HEK293 (cell line): ENCODE results near the gene TUBE1.

ENCODE experiments used
- CTCF ChIA-PET: fragments of 350-600 bp; formaldehyde crosslinking; extraction: SDS; loops from one replicate; lab custom pipeline; 2021; ENCODE audit warnings: antibody characterized with exemption; lab: Yijun Ruan, JAX
- POLR2A ChIA-PET: fragments of 300-600 bp; formaldehyde crosslinking; extraction: SDS; loops from one replicate; lab custom pipeline; 2020; ENCODE audit warnings: antibody characterized with exemption, inconsistent platforms; lab: Yijun Ruan, JAX
- H3K27ac ChIP-seq: fragments of 200-500 bp; sonication (Bioruptor generic); 2 replicates; pipeline ENCODE4 v1.5.1; 2014; ENCODE audit warnings: low read depth, low read length, control low read depth, inconsistent platforms; ENCODE audit errors: extremely low read depth
- H3K36me3 ChIP-seq, 2 experiments: fragments of 200-500 bp in 1 of 2; sonication (Bioruptor generic) in 1 of 2; 1 replicate in 1 of 2; 2 replicates in 1 of 2; pipeline ENCODE4 v1.5.1; 2014 to 2017; ENCODE audit warnings: inconsistent platforms in 2 of 2, low read length in 2 of 2; ENCODE audit not compliant: control insufficient read depth in 2 of 2, insufficient read depth in 1 of 2
- H3K4me1 ChIP-seq: fragments of 200-500 bp; sonication (Bioruptor generic); 2 replicates; pipeline ENCODE4 v1.5.1; 2014; ENCODE audit warnings: mild to moderate bottlenecking, low read length, inconsistent platforms; ENCODE audit not compliant: control insufficient read depth, insufficient read depth
- H3K4me3 ChIP-seq: 2 replicates; pipeline ENCODE4 v1.5.1; 2011; ENCODE audit warnings: low read depth, mild to moderate bottlenecking, control low read depth, low read length, moderate library complexity
- H3K9me3 ChIP-seq: fragments of 200-500 bp; sonication (Bioruptor generic); 2 replicates; pipeline ENCODE4 v1.5.1; 2014; ENCODE audit warnings: low read depth, low read length, inconsistent platforms; ENCODE audit not compliant: control insufficient read depth, insufficient read depth
- CTCF ChIP-seq: fragments of 450-650 bp; formaldehyde crosslinking; IDR thresholded peaks from 2 replicates; pipeline ENCODE4 v1.5.1; 2016; ENCODE audit warnings: missing biosample characterization, missing genetic modification characterization
- GLI4 ChIP-seq: fragments of 450-650 bp; formaldehyde crosslinking; IDR thresholded peaks from 2 replicates; pipeline ENCODE4 v1.5.1; 2016; ENCODE audit warnings: missing biosample characterization, missing genetic modification characterization
- HOXC10 ChIP-seq: sonication (generic); formaldehyde crosslinking; IDR thresholded peaks from 2 replicates; pipeline ENCODE4 v1.8.1; 2023; ENCODE audit warnings: mild to moderate bottlenecking, missing genetic modification reagents
- KLF16 ChIP-seq: fragments of 450-650 bp; formaldehyde crosslinking; IDR thresholded peaks from 2 replicates; pipeline ENCODE4 v1.5.1; 2017; ENCODE audit warnings: missing biosample characterization, missing genetic modification characterization
- KLF9 ChIP-seq: fragments of 450-650 bp; formaldehyde crosslinking; IDR thresholded peaks from 2 replicates; pipeline ENCODE4 v1.5.1; 2016; ENCODE audit warnings: missing biosample characterization, missing genetic modification characterization, low read depth
- TRIM28 ChIP-seq: IDR thresholded peaks from 2 replicates; pipeline ENCODE4 v1.6.1; 2011; ENCODE audit warnings: low read length, control low read depth, borderline replicate concordance
- ZBTB21 ChIP-seq: fragments of 450-650 bp; formaldehyde crosslinking; IDR thresholded peaks from 2 replicates; pipeline ENCODE4 v1.5.1; 2017; ENCODE audit warnings: missing biosample characterization, missing genetic modification characterization
- ZNF10 ChIP-seq: fragments of 450-650 bp; formaldehyde crosslinking; IDR thresholded peaks from 2 replicates; pipeline ENCODE4 v1.5.1; 2017; ENCODE audit warnings: missing biosample characterization, missing genetic modification characterization
- ZNF112 ChIP-seq: fragments of 450-650 bp; formaldehyde crosslinking; IDR thresholded peaks from 2 replicates; pipeline ENCODE4 v1.5.0; 2017; ENCODE audit warnings: missing biosample characterization, missing genetic modification characterization
- ZNF121 ChIP-seq: fragments of 450-650 bp; formaldehyde crosslinking; IDR thresholded peaks from 2 replicates; pipeline ENCODE4 v1.5.1; 2016; ENCODE audit warnings: missing biosample characterization, missing genetic modification characterization
- ZNF16 ChIP-seq: fragments of 450-650 bp; formaldehyde crosslinking; IDR thresholded peaks from 2 replicates; pipeline ENCODE4 v1.5.1; 2016; ENCODE audit warnings: low read depth, missing biosample characterization, missing genetic modification characterization
- ZNF19 ChIP-seq: fragments of 450-650 bp; formaldehyde crosslinking; IDR thresholded peaks from 2 replicates; pipeline ENCODE4; 2016; ENCODE audit warnings: missing biosample characterization, missing genetic modification characterization, low read depth
- ZNF221 ChIP-seq: fragments of 450-650 bp; formaldehyde crosslinking; IDR thresholded peaks from 2 replicates; pipeline ENCODE4 v1.5.1; 2017; ENCODE audit warnings: missing biosample characterization, missing genetic modification characterization, borderline replicate concordance
- ZNF274 ChIP-seq, 2 experiments: fragments of 200-500 bp in 1 of 2; fragments of 450-650 bp in 1 of 2; sonication (Bioruptor generic) in 1 of 2; formaldehyde crosslinking in 1 of 2; IDR thresholded peaks; 2 replicates each; pipeline versions ENCODE4 v1.5.1 to v1.6.1; 2014 to 2016; ENCODE audit warnings: borderline replicate concordance in 1 of 2, inconsistent platforms in 1 of 2, low read length in 1 of 2, missing biosample characterization in 1 of 2, missing genetic modification characterization in 1 of 2
- ZNF280C ChIP-seq: fragments of 450-650 bp; formaldehyde crosslinking; IDR thresholded peaks from 2 replicates; pipeline ENCODE4 v1.5.1; 2016; ENCODE audit warnings: missing biosample characterization, missing genetic modification characterization
- ZNF350 ChIP-seq: fragments of 450-650 bp; formaldehyde crosslinking; IDR thresholded peaks from 2 replicates; pipeline ENCODE4 v1.5.0; 2017; ENCODE audit warnings: missing biosample characterization, mild to moderate bottlenecking, missing genetic modification characterization
- ZNF501 ChIP-seq: fragments of 450-650 bp; formaldehyde crosslinking; IDR thresholded peaks from 2 replicates; pipeline ENCODE4 v1.5.1; 2016; ENCODE audit warnings: missing biosample characterization, missing genetic modification characterization
- ZNF529 ChIP-seq: fragments of 450-650 bp; formaldehyde crosslinking; IDR thresholded peaks from 2 replicates; pipeline ENCODE4 v1.5.1; 2017; ENCODE audit warnings: missing genetic modification characterization, missing biosample characterization; ENCODE audit not compliant: insufficient replicate concordance
- ZNF558 ChIP-seq: fragments of 450-650 bp; formaldehyde crosslinking; IDR thresholded peaks from 2 replicates; pipeline ENCODE4 v1.5.1; 2016; ENCODE audit warnings: missing biosample characterization, missing genetic modification characterization
- ZNF561 ChIP-seq: fragments of 450-650 bp; IDR thresholded peaks from 2 replicates; pipeline ENCODE4 v1.5.1; 2018; ENCODE audit warnings: missing biosample characterization, missing genetic modification characterization, borderline replicate concordance
- ZNF600 ChIP-seq: fragments of 450-650 bp; formaldehyde crosslinking; IDR thresholded peaks from 2 replicates; pipeline ENCODE4 v1.5.1; 2016; ENCODE audit warnings: missing biosample characterization, missing genetic modification characterization
- ZNF621 ChIP-seq: fragments of 450-650 bp; formaldehyde crosslinking; IDR thresholded peaks from 2 replicates; pipeline ENCODE4 v1.5.1; 2017; ENCODE audit warnings: missing biosample characterization, missing genetic modification characterization

Gene TUBE1

GRCh38 chr6:112113431-112113830, 26.1 kb upstream of the TUBE1 start (continued):
- no peak for TF ChIP-seq ZNF280C (tag by site-specific recombination)

- TF ChIP-seq ZNF274 (IDR thresholded peaks at IDR 0.05; ENCODE audit: low read length) (no peak), ZNF274 (tag by site-specific recombination; IDR thresholded peaks at IDR 0.05; ENCODE audit: borderline replicate concordance) (no peak), ZNF558 (tag by site-specific recombination) (no peak), ZNF121 (tag by site-specific recombination) (no peak), ZNF561 (tag by site-specific recombination) (no peak), ZNF112 (tag by site-specific recombination) (no peak)
- Histone ChIP-seq H3K4me3 (no peak overlapping the region), H3K36me3 (no peaks in the 10 kb centered on the region; a peak in 1 of 3 replicates), H3K9me3 (no peaks in the 10 kb centered on the region), H3K4me1 (no peaks in the 10 kb centered on the region), H3K27ac (no peak overlapping the region)
- CTCF ChIA-PET, result interaction anchor here (1.0 to 1.4 kb wide), 5 partner anchors 8 to 346 kb away, joined by 3 to 5 read pairs (median 3); partner anchors contain the start of genes FAM229B and TUBE1
- POLR2A ChIA-PET, result no interaction called here
These were observed 22.0 kb upstream of the TUBE1 start for GRCh38 chr6:112109262-112109661.

GRCh38 chr6:112106562-112106961, 19.3 kb upstream of the TUBE1 start:
- Histone ChIP-seq H3K9me3 (no peaks in the 10 kb centered on the region), H3K27ac (no peak overlapping the region), H3K4me3 (no peak overlapping the region), H3K36me3 (peaks cover 0 to 3% of the 10 kb centered on the region in 2 experiments; a peak in 2 of 3 replicates), H3K4me1 (no peaks in the 10 kb centered on the region)
- ChIA-PET CTCF (interaction anchor here (0.5 to 1.1 kb wide), 2 partner anchors 162 to 204 kb away, joined by 3 to 4 read pairs; no protein-coding TSS in a partner anchor), POLR2A (no interaction called here)
- TF ChIP-seq KLF16 (tag by site-specific recombination), result no peak
- no peak for TF ChIP-seq ZNF561 (tag by site-specific recombination)
- no peak for TF ChIP-seq CTCF
- no peak for TF ChIP-seq KLF9 (tag by site-specific recombination)
- TF ChIP-seq ZNF600 (tag by site-specific recombination), result no peak
- TF ChIP-seq ZNF350 (tag by site-specific recombination), result no peak
- no peak for TF ChIP-seq ZNF16
- no peak for TF ChIP-seq TRIM28
- no peak for TF ChIP-seq ZNF529 (tag by site-specific recombination)
- no peak for TF ChIP-seq ZNF221 (tag by site-specific recombination)
- no peak for TF ChIP-seq GLI4 (tag by site-specific recombination)
- no peak for TF ChIP-seq ZNF621 (tag by site-specific recombination)
- TF ChIP-seq ZNF19 (tag by site-specific recombination), result no peak
- no peak for TF ChIP-seq ZNF10 (tag by site-specific recombination)
- no peak for TF ChIP-seq HOXC10
- TF ChIP-seq ZBTB21, result no peak
- TF ChIP-seq ZNF501 (tag by site-specific recombination), result no peak
